H9 (cell line): ENCODE data around the gene AVPR2. TPM values are rescaled to one million over a fixed set of nuclear protein-coding genes. Genes with fewer than 3 reads are reported as not detected.

Experiments
- DNase-seq: peaks from one replicate; pipeline ENCODE4 v3.0.0-alpha.2; 2017
- H2AFZ ChIP-seq: one replicate; pipeline ENCODE4 v1.6.1; 2013; ENCODE audit warnings: mild to moderate bottlenecking, low read length, control low read depth, moderate library complexity
- H2AK5ac ChIP-seq: 2 replicates; pipeline ENCODE4 v1.6.1; 2013; ENCODE audit warnings: low read length, control low read depth, mixed read lengths; ENCODE audit not compliant: insufficient read length
- H2BK120ac ChIP-seq: one replicate; pipeline ENCODE4 v1.6.1; 2013; ENCODE audit warnings: low read depth, mild to moderate bottlenecking, low read length, control low read depth, inconsistent platforms; ENCODE audit not compliant: poor library complexity, severe bottlenecking
- H2BK12ac ChIP-seq: 2 replicates; pipeline ENCODE4 v1.6.1; 2013; ENCODE audit warnings: low read length, control low read depth, mixed read lengths, low read depth; ENCODE audit not compliant: insufficient read length
- H2BK15ac ChIP-seq: 2 replicates; pipeline ENCODE4 v1.6.1; 2013; ENCODE audit warnings: low read depth, low read length, control low read depth
- H2BK20ac ChIP-seq: one replicate; pipeline ENCODE4 v1.6.1; 2013; ENCODE audit warnings: low read depth, mild to moderate bottlenecking, low read length, control low read depth, inconsistent platforms; ENCODE audit not compliant: poor library complexity, severe bottlenecking
- H2BK5ac ChIP-seq: 2 replicates; pipeline ENCODE4 v1.6.1; 2013; ENCODE audit warnings: low read length, control low read depth, mixed read lengths; ENCODE audit not compliant: insufficient read length
- H3K14ac ChIP-seq: 2 replicates; pipeline ENCODE4 v1.6.1; 2013; ENCODE audit warnings: low read length, control low read depth; ENCODE audit not compliant: insufficient read depth
- H3K18ac ChIP-seq: 2 replicates; pipeline ENCODE4 v1.6.1; 2013; ENCODE audit warnings: low read depth, mild to moderate bottlenecking, mixed read lengths, low read length, control low read depth; ENCODE audit not compliant: insufficient read length
- H3K23ac ChIP-seq: 2 replicates; pipeline ENCODE4 v1.6.1; 2013; ENCODE audit warnings: low read length, control low read depth, mixed read lengths, low read depth; ENCODE audit not compliant: insufficient read length
- H3K23me2 ChIP-seq: 2 replicates; pipeline ENCODE4 v1.6.1; 2013; ENCODE audit warnings: low read depth, mild to moderate bottlenecking, mixed read lengths, low read length, control low read depth; ENCODE audit not compliant: insufficient read length, poor library complexity, severe bottlenecking
- H3K27ac ChIP-seq: 2 replicates; pipeline ENCODE4 v1.5.1; 2013; ENCODE audit warnings: low read length, control low read depth, mixed read lengths, low read depth; ENCODE audit not compliant: insufficient read length
- H3K27me3 ChIP-seq: 2 replicates; pipeline ENCODE4 v1.6.1; 2013; ENCODE audit warnings: low read length, control low read depth, inconsistent platforms; ENCODE audit not compliant: insufficient read depth
- H3K4ac ChIP-seq: 2 replicates; pipeline ENCODE4 v1.6.1; 2013; ENCODE audit warnings: low read depth, mild to moderate bottlenecking, control low read depth, inconsistent platforms, low read length, moderate library complexity
- H3K4me1 ChIP-seq: 2 replicates; pipeline ENCODE4 v1.6.1; 2013; ENCODE audit warnings: low read length, control low read depth, inconsistent platforms; ENCODE audit not compliant: insufficient read depth
- H3K4me2 ChIP-seq: 2 replicates; pipeline ENCODE4 v1.6.1; 2013; ENCODE audit warnings: low read length, control low read depth, mixed read lengths; ENCODE audit not compliant: insufficient read length, insufficient read depth
- H3K56ac ChIP-seq: 2 replicates; pipeline ENCODE4 v1.6.1; 2013; ENCODE audit warnings: low read depth, mild to moderate bottlenecking, mixed read lengths, low read length, control low read depth; ENCODE audit not compliant: insufficient read length
- H3K79me1 ChIP-seq: 2 replicates; pipeline ENCODE4 v1.6.1; 2013; ENCODE audit warnings: low read depth, mild to moderate bottlenecking, moderate library complexity, low read length, control low read depth, inconsistent platforms; ENCODE audit not compliant: insufficient read depth, poor library complexity, severe bottlenecking
- H3K79me2 ChIP-seq: 2 replicates; pipeline ENCODE4 v1.6.1; 2013; ENCODE audit warnings: low read length, control low read depth, inconsistent platforms; ENCODE audit not compliant: insufficient read depth
- H3K9ac ChIP-seq: 2 replicates; pipeline ENCODE4 v1.6.1; 2013; ENCODE audit warnings: low read length, control low read depth, mixed read lengths; ENCODE audit not compliant: insufficient read length; ENCODE audit errors: extremely low read depth
- H3K9me3 ChIP-seq: one replicate; pipeline ENCODE4 v1.6.1; 2013; ENCODE audit warnings: low read depth, low read length, inconsistent platforms; ENCODE audit not compliant: control insufficient read depth
- H3T11ph ChIP-seq: one replicate; pipeline ENCODE4 v1.6.1; 2013; ENCODE audit warnings: mild to moderate bottlenecking, low read length, control low read depth, inconsistent platforms
- H4K20me1 ChIP-seq: one replicate; pipeline ENCODE4 v1.6.1; 2013; ENCODE audit not compliant: control insufficient read depth, insufficient read length, insufficient read depth
- H4K5ac ChIP-seq: 2 replicates; pipeline ENCODE4 v1.6.1; 2013; ENCODE audit warnings: low read depth, mild to moderate bottlenecking, mixed read lengths, low read length, control low read depth; ENCODE audit not compliant: insufficient read length
- H4K8ac ChIP-seq: replicated peaks from 2 replicates; pipeline ENCODE4 v1.6.1; 2013; ENCODE audit warnings: low read length, control low read depth, mixed read lengths, low read depth; ENCODE audit not compliant: insufficient read length
- H4K91ac ChIP-seq: 2 replicates; pipeline ENCODE4 v1.6.1; 2013; ENCODE audit warnings: low read depth, mild to moderate bottlenecking, moderate library complexity, mixed read lengths, low read length, control low read depth; ENCODE audit not compliant: insufficient read length
- H3K27ac Mint-ChIP-seq, 3 experiments: 2 replicates in 2 of 3; 3 replicates in 1 of 3; pipeline ENCODE4 v1.8.0; 2020 to 2021; ENCODE audit warnings: mixed read lengths in 3 of 3, mild to moderate bottlenecking in 1 of 3, moderate library complexity in 1 of 3
- H3K27me3 Mint-ChIP-seq: 2 replicates; pipeline ENCODE4 v1.8.0; 2021; ENCODE audit warnings: low read depth, mild to moderate bottlenecking, moderate library complexity, mixed read lengths
- H3K36me3 Mint-ChIP-seq, 3 experiments: 2 replicates in 2 of 3; 3 replicates in 1 of 3; pipeline ENCODE4 v1.8.0; 2020 to 2021; ENCODE audit warnings: low read depth in 3 of 3, mixed read lengths in 3 of 3; ENCODE audit not compliant: insufficient read depth in 1 of 3
- H3K4me1 Mint-ChIP-seq, 2 experiments: 2 replicates each; pipeline ENCODE4 v1.8.0; 2020; ENCODE audit warnings: mixed read lengths in 2 of 2
- H3K4me3 Mint-ChIP-seq, 2 experiments: 2 replicates in 1 of 2; 3 replicates in 1 of 2; pipeline ENCODE4 v1.8.0; 2020 to 2021; ENCODE audit warnings: mild to moderate bottlenecking in 2 of 2, mixed read lengths in 2 of 2, moderate library complexity in 1 of 2
- H3K9me3 Mint-ChIP-seq, 2 experiments: 2 replicates in 1 of 2; 3 replicates in 1 of 2; pipeline ENCODE4 v1.8.0; 2020; ENCODE audit warnings: mild to moderate bottlenecking in 2 of 2, mixed read lengths in 2 of 2, moderate library complexity in 1 of 2
- CTCF ChIP-seq: fragments of 200-600 bp; sonication (generic); conservative IDR thresholded peaks from 3 replicates; pipeline ENCODE4 v1.8.0; 2021; ENCODE audit warnings: antibody characterized with exemption, mild to moderate bottlenecking
- WGBS: extraction: QIAGEN DNeasy Blood & Tissue Kit; methylation state at CpG from one replicate; pipeline ENCODE4 v1.1.7; 2013; ENCODE audit warnings: missing lambda C conversion rate, low lambda C conversion rate, mixed read lengths; ENCODE audit not compliant: insufficient read length; ENCODE audit errors: extremely low coverage; 5-methylcytosine and 5-hydroxymethylcytosine counted together
- total RNA-seq: library from RNA; stranded (reverse); gene quantifications from 2 replicates; pipeline ENCODE4 v1.2.1, GENCODE V29; 2021

The AVPR2 gene
- total RNA-seq, 1 experiment from 2014 or later = not detected

GRCh38 chrX:153867671-153868070 is 36.8 kb upstream of the AVPR2 start:
- Histone ChIP-seq H2AFZ (no peak overlapping the region), H4K5ac (no peak overlapping the region), H3K9me3 (peaks cover 12% of the 10 kb centered on the region), H3K9ac (no peak overlapping the region), H3K79me1 (no peaks in the 10 kb centered on the region), H3K27me3 (no peaks in the 10 kb centered on the region), H3K79me2 (no peaks in the 10 kb centered on the region), H3K27ac (no peak overlapping the region), H2AK5ac (no peak overlapping the region), H3K14ac (no peak overlapping the region), H3K23me2 (no peaks in the 10 kb centered on the region), H2BK20ac (no peak overlapping the region), H3K4ac (no peak overlapping the region), H3K18ac (no peak overlapping the region), H3K4me2 (no peak overlapping the region), H2BK120ac (no peak overlapping the region), H3T11ph (no peak overlapping the region), H3K56ac (no peak overlapping the region), H3K23ac (no peak overlapping the region), H4K91ac (no peak overlapping the region), H3K4me1 (no peaks in the 10 kb centered on the region), H4K8ac (no peak overlapping the region), H2BK5ac (no peak overlapping the region), H2BK15ac (no peak overlapping the region), H4K20me1 (no peaks in the 10 kb centered on the region), H2BK12ac (no peak overlapping the region)
- Mint-ChIP-seq H3K4me1 (peaks cover 6 to 26% of the 10 kb centered on the region in 2 experiments; a peak in 3 of 4 replicates), H3K9me3 (peaks cover 63 to 87% of the 10 kb centered on the region in 2 experiments), H3K36me3 (peaks cover 13 to 41% (median 17%) of the 10 kb centered on the region in 3 experiments), H3K27ac (no peak overlapping the region), H3K27me3 (no peaks in the 10 kb centered on the region; the same call in none of the 2 replicates), H3K4me3 (no peak overlapping the region)
- no CpG with 5 or more reads among the region's 13 CpGs for WGBS
- TF ChIP-seq CTCF = no peak
- no peak for DNase-seq
